Measurements from ENCODE around the gene PILRA. TPM values are rescaled to one million over a fixed set of nuclear protein-coding genes. Genes with fewer than 3 reads are reported as not detected.

The PILRA gene
- total and polyA plus RNA-seq, 2 of the 13 experiments (the other 11 are each of a cell fraction or from before 2014, with no cell fraction given) = 0.13 to 1.3 TPM

DNA sequence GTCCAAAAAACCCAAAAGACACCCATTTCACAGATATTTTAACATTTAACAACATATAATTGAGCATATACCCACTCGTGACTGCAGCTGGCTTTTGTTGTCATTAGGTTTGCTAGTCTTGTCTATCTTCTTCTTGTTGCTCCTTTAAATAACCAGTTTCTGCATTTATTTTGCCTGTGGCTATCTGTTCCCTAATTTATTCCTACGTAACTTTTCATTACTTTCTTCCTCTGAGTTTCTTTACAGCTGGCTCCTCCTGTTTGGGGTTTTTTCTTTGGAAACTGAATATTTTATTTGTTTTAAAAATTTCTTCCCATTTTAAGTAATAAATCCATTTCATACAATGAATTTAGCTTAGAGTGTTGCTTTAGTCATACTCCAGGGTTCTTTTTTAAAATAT lies 14.4 kb downstream of the PILRA start:
- BruUV-seq (replicated peaks) = no TSS peak
- Histone ChIP-seq H3K9ac (ENCODE audit: insufficient read depth, low read depth, low read length) (no peak overlapping the region), H3K4me1 (ENCODE audit: insufficient read depth, low read length) (peaks cover 10% of the 10 kb centered on the region), H3K9me3 (ENCODE audit: low read length) (no peaks in the 10 kb centered on the region), H2AFZ (ENCODE audit: low read length) (no peak overlapping the region), H3K27me3 (ENCODE audit: control insufficient read depth in 1 of 2, insufficient read depth in 2 of 2, low read length in 2 of 2) (peaks cover 0 to 26% of the 10 kb centered on the region in 2 experiments; a peak in 1 of 5 replicates), H3K27ac (ENCODE audit: extremely low read length, insufficient read depth, low read length) (no peak overlapping the region), H3K36me3 (replicated peaks in 1 of 2; ENCODE audit: control insufficient read depth in 1 of 2, insufficient read depth in 2 of 2, low read length in 2 of 2) (no peaks in the 10 kb centered on the region), H3K4me3 (replicated peaks in 1 of 3; ENCODE audit: insufficient read depth in 1 of 3, low read depth in 2 of 3, low read length in 3 of 3) (no peak overlapping the region), H3K79me2 (ENCODE audit: insufficient read depth, low read length) (no peaks in the 10 kb centered on the region), H3K4me2 (ENCODE audit: low read depth, low read length) (no peak overlapping the region), H4K20me1 (ENCODE audit: insufficient read depth, low read length) (no peaks in the 10 kb centered on the region)
- intact Hi-C loops (cut with micrococcal nuclease; ENCODE audit: unreplicated experiment) = no loop called here
- ChIA-PET POLR2A (interaction anchor here (0.9 kb wide), 1 partner anchor 41 kb away, joined by 3 read pairs; the partner anchor contains the start of gene ZCWPW1), CTCF (ENCODE audit: low intra/inter-chr PET ratio, low total read pairs) (no interaction called here)
- ATAC-seq (no peak), DNase-seq (ENCODE audit: low spot score) (no peak), FAIRE-seq (no peak)
- TF ChIP-seq NRL (CRISPR knock-in tag; IDR thresholded peaks at IDR 0.05; ENCODE audit: borderline replicate concordance) = no peak
- no peak for TF ChIP-seq RFXAP (CRISPR knock-in tag; IDR thresholded peaks at IDR 0.05; ENCODE audit: borderline replicate concordance)
- TF ChIP-seq HDAC1 (CRISPR knock-in tag; IDR thresholded peaks at IDR 0.05) = no peak
- TF ChIP-seq CBX2 (IDR thresholded peaks at IDR 0.05; ENCODE audit: low read depth, low read length) = no peak
- TF ChIP-seq CBX2 (CRISPR knock-in tag; IDR thresholded peaks at IDR 0.05; ENCODE audit: low read depth) = no peak
- no peak for TF ChIP-seq KDM5B (CRISPR knock-in tag; IDR thresholded peaks at IDR 0.05; ENCODE audit: borderline replicate concordance)
- no peak for TF ChIP-seq HMG20A (CRISPR knock-in tag; IDR thresholded peaks at IDR 0.05; ENCODE audit: borderline replicate concordance)
- TF ChIP-seq, protein P1, sequence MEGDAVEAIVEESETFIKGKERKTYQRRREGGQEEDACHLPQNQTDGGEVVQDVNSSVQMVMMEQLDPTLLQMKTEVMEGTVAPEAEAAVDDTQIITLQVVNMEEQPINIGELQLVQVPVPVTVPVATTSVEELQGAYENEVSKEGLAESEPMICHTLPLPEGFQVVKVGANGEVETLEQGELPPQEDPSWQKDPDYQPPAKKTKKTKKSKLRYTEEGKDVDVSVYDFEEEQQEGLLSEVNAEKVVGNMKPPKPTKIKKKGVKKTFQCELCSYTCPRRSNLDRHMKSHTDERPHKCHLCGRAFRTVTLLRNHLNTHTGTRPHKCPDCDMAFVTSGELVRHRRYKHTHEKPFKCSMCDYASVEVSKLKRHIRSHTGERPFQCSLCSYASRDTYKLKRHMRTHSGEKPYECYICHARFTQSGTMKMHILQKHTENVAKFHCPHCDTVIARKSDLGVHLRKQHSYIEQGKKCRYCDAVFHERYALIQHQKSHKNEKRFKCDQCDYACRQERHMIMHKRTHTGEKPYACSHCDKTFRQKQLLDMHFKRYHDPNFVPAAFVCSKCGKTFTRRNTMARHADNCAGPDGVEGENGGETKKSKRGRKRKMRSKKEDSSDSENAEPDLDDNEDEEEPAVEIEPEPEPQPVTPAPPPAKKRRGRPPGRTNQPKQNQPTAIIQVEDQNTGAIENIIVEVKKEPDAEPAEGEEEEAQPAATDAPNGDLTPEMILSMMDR (CRISPR knock-in tag; IDR thresholded peaks at IDR 0.05) = no peak
- no peak for TF ChIP-seq SRY (CRISPR knock-in tag; IDR thresholded peaks at IDR 0.05)
- TF ChIP-seq ZNF136 (CRISPR knock-in tag; IDR thresholded peaks at IDR 0.05; ENCODE audit: low read depth) = no peak
- no peak for TF ChIP-seq ZZZ3 (CRISPR knock-in tag; IDR thresholded peaks at IDR 0.05; ENCODE audit: borderline replicate concordance)
- no peak for TF ChIP-seq ZNF720 (CRISPR knock-in tag; IDR thresholded peaks at IDR 0.05)
- no peak for TF ChIP-seq ZNF777 (CRISPR knock-in tag; IDR thresholded peaks at IDR 0.05)
- no peak for TF ChIP-seq SP140L (CRISPR knock-in tag; IDR thresholded peaks at IDR 0.05; ENCODE audit: borderline replicate concordance)
- WGBS (ENCODE audit: low lambda C conversion rate) = 48% methylated on average over 2 of the region's 2 CpGs
- in situ Hi-C loops (cut with HindIII; ENCODE audit: extremely low pct_ligation_motif_present, low pct_unique_long_range_greater_than_20kb) = no loop called here

Measured in HepG2 (cell line).